Ammon's horn (tissue), 1 donor: ENCODE measurements around the gene MSH2.
"Not testable (repeated sequence)": the region's sequence is repeated elsewhere in the genome, so short reads cannot be mapped to it uniquely, and the experiment has no call there.

Experiments used
- DNase-seq: peaks from one replicate; pipeline ENCODE4 v3.0.0-alpha.2; 2016; ENCODE audit warnings: low spot score

The MSH2 gene

DNA sequence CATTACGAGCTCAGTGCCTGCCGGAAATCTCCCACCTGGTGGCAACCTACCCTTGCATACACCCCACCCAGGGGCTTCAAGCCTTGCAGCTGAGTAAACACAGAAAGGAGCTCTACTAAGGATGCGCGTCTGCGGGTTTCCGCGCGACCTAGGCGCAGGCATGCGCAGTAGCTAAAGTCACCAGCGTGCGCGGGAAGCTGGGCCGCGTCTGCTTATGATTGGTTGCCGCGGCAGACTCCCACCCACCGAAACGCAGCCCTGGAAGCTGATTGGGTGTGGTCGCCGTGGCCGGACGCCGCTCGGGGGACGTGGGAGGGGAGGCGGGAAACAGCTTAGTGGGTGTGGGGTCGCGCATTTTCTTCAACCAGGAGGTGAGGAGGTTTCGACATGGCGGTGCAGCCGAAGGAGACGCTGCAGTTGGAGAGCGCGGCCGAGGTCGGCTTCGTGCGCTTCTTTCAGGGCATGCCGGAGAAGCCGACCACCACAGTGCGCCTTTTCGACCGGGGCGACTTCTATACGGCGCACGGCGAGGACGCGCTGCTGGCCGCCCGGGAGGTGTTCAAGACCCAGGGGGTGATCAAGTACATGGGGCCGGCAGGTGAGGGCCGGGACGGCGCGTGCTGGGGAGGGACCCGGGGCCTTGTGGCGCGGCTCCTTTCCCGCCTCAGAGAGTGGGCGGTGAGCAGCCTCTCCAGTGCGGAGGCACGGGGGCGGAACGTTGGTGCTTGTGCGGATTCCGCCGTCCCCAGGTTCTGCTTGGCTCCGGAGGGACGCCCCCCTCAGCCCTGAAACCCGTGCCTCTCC, at the start of gene MSH2:
TSS of gene MSH2 (plus strand) at position 352 of the 804 bp plus-strand sequence. CDS start at position 388, 36 bp downstream.
- DNase-seq = peak; percentile 97

DNA sequence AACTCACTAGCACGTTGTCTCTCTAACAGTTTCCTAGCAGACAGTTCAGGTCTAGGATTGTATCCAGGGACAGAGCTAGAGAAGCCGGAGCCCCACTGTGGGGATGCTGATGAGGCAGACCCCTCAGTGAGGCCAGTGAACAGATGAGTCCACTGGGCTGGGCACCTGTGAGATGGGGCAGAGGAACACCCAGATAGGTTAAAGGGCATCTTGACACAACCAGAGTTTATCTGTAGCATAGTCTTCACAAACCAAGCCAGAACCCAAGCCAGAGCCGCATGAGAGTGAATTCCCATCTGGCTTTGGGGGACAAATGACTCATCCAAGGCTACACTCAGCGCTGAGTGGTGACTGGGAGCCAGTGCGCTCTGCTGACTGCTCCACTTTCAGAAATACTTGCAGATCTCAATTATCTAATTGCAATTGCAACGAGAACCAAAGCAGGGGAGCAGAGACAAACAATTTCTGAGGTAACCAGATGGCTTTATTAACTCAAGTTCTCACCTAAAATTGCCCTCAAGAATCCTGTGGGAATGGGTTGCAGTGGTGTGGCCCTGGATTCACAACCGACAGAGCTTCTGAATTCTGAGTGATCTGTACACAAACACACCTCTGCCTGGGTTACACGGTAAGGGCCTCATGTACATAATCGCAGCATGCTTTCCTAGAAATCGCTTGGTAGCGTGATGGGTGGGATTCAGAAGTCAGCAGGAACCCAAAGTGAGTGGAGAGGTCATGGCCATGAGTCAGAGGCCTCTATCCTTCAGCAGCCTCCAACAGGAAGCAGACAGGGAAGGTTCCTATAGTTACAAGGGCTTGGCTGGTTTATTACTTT, 48.7 kb upstream of the MSH2 start:
- no peak for DNase-seq

DNA sequence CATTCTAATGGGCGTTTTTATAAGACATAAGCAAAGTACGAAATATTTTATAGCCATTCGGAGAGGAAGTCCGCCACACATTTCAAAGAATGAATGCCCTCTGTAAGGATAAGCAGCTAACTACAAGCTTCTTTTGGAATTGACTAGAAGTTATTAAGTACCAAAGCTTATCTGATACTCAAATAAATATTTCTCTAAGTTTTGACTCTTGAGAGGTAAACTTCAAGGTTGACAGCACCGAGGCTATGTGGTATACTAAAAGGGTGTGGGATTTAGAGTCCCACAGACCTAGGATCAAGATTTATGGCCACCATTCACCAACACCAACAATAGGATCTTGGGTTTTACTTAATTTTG, 48.1 kb upstream of the MSH2 start:
- DNase-seq = no peak

DNA sequence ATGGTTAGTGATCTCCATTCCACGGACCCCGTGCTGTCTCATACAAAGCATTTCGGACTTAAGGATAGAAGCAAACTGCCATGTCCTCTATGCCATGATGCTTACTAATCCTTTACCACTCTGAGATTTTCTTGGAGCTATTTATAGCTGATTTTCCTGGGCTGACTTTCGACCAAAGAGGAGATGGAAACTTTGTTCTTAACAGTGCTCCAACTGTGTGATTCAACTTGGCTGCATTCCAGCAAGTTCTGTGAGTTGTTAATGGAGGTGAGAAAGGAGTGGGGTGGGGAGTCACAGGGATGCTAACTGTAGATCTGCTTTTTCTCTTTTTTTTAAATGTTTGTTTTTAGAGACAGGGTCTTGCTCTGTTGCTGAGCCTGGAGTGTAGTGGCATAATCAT, 45.5 kb upstream of the MSH2 start:
- DNase-seq = no peak

DNA sequence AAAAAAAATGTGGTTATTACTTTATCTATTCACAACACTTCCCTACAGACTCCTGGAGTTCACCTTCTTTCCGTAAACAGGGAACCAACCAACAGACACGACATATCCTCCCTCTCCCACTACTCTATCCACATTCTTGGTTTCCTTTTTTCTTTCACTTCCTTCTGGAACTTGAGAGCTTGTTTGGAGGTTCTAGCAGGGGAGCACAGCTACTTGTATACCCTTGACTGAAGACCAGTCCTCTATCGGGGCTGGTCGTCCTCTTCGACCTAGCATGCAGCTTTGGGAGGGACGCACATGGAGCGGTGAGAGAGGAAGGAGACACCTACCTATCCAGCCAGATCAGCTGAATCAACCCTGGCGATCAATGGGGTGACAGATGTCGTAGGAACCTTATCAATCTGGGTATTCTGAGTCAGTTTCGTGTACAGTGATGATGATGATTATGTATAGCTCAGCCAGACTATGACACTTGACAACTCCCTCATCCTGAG, 43.5 kb upstream of the MSH2 start:
- no peak for DNase-seq

DNA sequence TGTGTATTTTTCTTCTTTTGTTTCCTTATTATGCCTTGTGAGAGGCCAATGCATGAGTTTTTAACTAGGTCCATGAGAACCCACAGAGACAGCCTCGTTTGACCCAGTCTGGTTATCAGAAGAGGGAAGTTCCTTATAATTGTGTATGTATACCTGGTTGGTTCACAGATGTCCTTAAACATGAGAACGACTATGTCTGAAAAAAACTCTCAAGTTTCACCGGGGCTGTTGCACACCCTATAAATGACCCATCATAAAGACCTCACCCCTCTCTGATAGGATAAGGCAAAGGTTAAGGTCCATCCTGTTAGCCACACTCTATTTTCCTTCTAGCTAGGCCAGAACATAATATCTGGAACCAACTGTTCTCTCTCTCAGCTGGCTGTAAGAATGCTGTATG, 42.7 kb upstream of the MSH2 start:
- no peak for DNase-seq

DNA sequence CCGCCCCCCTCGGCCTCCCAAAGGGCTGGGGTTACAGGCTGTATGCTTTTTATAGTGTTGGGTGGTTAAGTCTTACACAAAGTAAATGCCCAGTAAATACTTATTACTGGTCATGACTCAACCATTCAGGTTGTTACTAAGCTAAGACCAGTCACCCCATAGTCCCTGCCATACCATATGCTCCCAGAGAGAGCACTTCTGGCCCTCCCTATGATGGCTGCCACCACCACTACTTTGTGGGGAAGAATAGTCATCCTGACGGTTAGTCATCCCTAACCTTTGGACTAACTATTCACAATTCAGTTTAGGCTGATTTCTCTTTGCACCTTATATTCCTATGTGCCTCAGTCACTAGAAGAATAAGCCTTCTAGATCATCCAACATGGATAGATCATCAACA, 42.0 kb upstream of the MSH2 start:
- no peak for DNase-seq

DNA sequence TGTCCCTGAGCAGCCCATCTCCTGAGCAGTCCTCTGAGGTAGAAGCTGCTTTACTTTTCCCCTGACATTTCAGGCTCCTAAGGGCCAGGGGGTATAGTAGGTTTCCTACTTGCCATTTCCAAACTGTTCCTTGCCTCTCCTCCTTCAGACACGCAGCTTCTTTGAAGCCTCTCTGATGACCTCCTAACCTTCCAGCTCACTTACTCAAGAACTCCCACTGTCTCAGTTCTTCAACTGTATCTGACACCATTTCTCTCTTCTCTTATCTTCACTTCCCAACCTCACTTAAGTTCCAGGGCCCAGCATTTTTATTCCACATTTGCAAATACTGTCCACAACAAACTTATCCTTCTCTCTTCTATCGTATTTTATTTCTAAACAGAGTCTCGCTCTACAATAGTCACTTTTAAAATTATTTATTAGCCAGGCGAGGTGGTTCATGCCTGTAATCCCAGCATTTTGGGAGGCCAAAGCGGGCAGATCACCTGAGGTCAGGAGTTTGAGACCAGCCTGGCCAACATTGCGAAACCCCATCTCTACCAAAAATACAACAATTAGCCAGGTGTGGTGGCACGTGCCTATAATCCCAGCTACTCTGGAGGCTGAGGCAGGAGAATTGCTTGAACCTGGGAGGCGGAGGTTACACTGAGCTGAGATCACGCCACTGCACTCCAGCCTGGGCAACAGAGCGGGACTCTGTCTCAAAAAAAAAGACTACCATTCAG, 41.3 kb upstream of the MSH2 start:
- not testable (repeated sequence) for DNase-seq

DNA sequence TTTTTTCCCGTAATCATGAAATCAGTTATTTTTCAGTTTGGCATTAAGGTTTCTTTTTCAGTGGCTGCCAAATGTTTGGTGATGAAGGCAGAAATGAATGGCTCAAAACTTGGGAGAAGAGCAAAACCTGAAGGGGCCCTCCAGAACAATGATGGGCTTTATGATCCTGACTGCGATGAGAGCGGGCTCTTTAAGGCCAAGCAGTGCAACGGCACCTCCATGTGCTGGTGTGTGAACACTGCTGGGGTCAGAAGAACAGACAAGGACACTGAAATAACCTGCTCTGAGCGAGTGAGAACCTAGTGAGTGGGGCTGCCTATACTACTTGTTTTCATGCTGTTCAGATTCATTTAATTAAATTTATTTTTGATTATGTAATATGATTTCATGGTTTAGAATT, 29.2 kb upstream of the MSH2 start:
- peak; percentile 71 for DNase-seq

DNA sequence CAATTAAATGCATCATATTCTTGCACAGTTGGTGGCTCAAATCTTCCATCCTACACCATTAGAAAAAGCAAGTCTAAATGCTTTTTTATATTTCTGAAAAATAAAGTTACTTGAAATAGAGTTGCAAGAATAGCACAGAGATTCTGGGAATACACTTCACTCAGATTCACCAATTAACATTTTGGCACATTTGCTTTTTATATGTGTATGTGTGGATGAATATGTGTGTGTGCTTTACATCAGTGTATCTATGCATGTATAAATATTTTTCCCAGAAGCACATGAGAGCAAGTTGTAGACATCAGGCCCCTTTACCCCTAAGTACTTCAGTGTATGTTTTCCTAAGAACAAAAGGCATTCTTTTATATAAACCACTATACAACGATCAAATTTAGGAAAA, 27.6 kb upstream of the MSH2 start:
- no peak for DNase-seq

DNA sequence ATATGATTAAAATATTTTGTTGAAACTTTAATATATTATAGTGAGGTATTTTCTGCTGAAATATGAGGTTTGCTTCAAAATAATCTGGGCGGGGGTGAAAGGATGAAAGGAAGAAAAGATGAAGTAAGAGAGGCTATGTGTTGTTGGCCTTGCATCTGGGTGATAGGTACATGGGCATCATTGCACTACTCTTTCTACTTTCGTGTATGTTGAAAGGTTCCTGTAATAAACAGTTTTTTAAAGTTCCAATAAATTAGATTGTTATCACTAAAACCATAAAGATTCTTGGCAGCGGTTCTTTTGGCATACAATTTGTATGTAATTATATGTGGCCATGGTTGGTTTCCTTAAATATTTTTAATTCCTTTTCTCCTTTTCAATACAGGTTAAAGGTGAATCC, 23.6 kb upstream of the MSH2 start:
- DNase-seq = no peak

DNA sequence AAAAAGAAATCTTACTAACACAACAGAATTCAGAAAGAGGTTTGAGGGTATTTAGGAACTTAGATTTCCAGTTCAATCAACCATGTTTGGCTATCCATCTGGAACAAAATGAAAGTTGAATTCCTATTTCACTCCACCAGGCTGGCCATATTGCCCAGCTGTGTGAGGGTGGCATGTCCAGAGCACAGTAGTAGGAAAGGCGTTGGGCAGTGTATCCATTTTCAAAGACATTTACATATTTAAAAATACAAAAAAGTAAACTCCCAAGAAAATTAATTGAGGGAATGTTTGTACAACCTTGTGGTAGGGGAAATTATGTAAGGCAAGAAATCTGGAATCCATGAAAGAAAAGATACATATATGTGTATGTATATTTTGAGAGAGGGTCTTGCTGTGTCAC, 21.5 kb upstream of the MSH2 start:
- DNase-seq = no peak

DNA sequence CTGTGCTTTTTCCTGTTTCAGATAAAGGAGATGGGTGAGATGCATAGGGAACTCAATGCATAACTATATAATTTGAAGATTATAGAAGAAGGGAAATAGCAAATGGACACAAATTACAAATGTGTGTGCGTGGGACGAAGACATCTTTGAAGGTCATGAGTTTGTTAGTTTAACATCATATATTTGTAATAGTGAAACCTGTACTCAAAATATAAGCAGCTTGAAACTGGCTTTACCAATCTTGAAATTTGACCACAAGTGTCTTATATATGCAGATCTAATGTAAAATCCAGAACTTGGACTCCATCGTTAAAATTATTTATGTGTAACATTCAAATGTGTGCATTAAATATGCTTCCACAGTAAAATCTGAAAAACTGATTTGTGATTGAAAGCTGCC, 16.4 kb upstream of the MSH2 start:
- DNase-seq = no peak

DNA sequence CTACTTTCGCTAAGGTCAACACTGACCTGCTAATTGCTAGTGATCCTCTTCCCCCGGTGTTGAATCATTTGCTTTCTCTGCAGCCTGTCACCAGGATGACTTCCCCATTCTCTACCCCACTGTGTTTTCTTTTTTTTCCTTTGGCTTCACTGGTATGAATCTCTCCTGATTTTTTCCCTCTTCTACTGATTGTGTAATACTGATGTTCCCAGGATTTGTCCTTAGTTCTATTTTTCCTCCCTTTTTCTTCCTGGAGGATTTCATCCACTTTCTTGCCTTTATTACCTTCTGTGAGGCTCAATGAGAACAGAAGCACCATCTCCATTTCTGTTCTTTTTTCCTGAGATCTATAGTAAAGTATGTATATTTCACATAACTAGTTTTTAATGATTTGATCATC, 14.1 kb upstream of the MSH2 start:
- DNase-seq = no peak

DNA sequence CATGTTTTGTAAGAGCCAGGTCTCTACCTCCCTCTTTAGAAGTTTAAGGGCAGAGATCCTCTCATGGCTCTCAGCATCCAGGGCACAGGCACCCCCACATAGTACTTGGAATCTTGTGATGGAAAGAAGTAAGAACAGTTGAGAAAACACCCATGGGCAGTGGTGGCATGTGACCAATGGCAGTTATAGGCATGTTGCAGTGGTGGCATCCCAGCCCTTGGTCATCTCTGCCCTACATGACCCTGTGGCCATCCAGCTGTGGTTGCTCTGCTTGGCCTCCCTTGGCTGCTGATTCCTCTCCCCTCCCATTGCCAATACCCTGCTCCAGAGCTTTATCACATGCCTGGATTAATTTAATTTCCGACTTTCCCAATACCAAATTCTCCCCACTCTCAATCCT, 13.3 kb upstream of the MSH2 start:
- DNase-seq = no peak

DNA sequence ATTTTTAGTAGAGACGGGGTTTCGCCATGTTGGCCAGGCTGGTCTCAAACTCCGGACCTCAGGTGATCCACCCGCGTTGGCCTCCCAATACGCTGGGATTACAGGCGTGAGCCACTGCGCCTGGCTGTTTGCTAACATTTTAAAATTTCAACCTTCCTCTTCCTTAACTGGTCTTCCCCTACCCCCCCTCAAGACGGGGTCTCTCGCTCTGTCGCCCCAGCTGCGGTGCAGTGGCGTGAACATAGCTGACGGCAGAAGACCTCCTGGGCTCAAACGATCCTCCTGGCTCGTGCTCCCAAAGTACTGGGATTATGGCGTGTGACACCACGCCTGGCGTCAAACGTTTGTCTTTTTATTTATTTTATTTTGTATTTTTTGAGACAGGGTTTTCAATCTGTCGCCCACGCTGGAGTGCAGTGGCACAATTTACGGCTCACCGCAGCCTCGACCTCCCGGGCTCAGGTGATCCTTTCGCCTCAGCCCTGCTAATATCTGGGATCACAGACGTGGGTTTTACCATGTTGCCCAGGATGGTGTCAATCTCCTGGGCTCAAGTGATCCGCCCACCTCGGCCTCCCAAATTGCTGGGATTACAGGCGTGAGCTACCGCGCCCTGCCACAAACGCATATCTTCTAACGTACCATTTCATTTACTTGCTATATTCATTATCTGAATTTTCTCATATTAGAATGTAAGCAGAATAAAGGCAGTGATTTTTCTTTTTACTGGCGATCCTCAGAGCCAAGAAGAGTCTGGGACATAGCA, 984 bp upstream of the MSH2 start:
- DNase-seq = no peak

DNA sequence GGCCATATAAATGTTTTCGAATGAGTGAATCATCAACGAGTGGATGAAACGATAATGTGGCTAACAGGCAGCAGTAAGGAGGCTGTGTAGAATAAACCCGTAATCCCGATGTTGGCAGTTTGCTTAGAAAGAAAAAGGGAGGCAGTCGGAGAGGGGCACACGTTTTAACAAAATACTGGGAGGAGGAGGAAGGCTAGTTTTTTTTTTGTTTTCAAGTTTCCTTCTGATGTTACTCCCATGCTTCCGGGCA, 476 bp upstream of the MSH2 start:
- no peak for DNase-seq

DNA sequence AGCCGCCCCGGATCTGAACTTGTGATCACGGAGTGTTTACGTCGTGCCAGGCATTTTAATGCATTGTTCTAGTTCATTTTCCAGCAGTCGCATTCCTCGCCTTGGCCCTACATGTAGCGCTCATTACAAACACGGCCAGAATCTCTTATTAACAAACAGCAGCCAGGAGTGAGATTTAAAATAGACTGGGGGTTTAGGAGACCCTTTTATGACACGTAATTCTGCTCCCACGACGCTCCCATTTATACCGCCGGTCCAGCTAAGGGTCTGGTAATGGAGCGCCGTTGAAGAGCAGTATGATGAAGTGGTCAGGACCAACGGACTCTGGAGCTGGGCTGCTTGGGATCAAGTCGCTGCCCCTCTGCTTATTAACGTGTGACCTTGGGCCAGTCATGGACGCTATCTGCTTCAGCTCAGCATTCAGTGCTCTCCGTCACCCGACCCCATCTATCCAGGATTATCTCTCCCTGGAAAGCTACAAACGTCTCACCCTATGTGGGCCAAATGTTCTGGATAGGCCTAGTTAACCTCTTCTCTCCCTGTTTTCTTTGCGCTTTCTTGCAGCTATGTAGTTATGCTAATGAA, 745 bp downstream of the MSH2 start:
- no peak for DNase-seq

DNA sequence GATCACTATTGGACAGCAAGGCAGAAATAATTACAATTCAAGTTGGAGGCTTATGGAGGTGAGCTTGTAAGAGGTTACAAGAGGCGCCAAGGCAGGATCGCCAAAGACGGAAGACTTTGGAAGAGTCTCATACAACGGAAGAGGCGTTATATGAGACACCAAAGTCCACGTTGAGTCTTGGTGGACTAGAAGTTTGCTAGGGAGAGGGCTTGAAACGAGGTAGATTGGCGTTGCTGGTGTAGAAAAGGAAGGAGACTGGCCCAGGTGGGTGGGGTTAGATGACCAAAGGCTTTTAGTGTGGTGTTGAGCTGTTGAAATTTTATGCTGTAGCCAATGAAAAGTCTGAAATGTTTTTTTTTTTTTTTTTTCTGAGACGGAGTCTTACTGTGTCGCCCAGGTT, 1.4 kb downstream of the MSH2 start:
- DNase-seq = no peak

DNA sequence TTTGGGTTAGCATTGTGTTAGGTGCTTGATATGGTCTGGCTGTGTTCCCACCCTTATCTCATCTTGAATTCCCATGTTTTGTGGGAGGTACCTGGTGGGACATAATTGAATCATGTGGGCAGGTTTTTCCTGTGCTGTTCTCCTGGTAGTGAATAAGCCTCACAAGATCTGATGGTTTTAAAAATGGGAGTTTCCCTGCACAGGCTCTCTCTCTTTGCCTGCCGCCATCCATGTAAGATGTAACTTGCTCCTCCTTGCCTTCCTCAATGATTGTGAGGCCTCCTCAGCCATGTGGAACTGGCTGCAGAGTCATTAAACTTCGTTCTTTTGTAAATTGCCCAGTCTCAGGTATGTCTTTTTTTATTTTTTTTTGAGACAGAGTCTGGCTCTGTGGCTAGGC, 2.8 kb downstream of the MSH2 start:
- no peak for DNase-seq

DNA sequence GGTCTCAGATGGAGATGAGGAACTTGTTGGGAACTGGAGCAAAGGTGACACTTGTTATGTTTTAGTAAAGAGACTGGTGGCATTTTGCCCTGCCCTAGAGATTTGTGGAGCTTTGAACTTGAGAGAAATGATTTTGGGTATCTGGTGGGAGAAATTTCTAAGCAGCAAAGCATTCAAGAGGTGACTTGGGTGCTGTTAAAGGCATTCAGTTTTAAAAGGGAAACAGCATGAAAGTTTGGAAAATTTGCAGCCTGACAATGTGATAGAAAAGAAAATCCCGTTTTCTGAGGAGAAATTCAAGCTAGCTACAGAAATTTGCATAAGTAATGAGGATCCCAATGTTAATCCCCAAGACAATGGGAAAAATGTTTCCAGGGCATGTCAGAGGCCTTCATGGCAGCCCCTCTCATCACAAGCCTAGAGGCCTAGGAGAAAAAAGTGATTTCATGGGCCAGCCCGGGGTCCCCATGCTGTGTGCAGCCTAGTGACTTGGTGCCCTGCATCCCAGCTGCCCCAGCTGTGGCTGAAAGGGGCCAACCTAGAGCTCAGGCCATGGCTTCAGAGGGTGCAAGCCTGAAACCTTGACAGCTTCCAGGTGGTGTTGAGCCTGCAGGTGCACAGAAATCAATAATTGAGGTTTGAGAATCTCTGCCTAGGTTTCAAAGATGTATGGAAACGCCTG, 3.8 kb downstream of the MSH2 start:
- not testable (repeated sequence) for DNase-seq
